GM12873 (cell line): ENCODE measurements around the gene MGMT.

Source experiments
- CTCF ChIP-seq: IDR thresholded peaks from 2 replicates; pipeline ENCODE4 v1.5.1; 2012; ENCODE audit warnings: low read depth, mild to moderate bottlenecking, moderate library complexity, low read length, control low read depth; ENCODE audit not compliant: insufficient read depth; ENCODE audit errors: missing control alignments

Gene MGMT

DNA sequence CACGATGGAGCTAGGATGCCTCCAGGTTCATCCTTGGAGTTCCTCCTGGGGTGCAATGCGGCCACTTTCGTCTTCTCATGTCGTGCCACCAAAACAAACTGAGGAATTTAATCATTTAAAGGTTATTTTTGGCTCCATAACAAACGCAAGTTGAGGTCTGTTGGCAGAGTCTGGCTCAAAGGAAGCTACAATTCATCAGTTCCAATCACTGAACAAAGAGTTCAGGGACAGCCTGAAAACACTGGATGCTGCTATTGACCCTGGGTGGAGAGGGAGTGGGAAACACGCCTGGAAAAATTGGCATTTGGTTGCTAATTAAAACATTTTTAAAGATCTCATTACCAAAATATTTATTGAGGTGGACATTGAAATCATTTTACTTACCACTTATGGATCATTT lies 11.4 kb upstream of the MGMT start:
- TF ChIP-seq CTCF, result no peak

- no peak for TF ChIP-seq CTCF
Measured at GRCh38 chr10:129459762-129460539, 7.1 kb upstream of the MGMT start.

GRCh38 chr10:129462257-129462795 lies 4.7 kb upstream of the MGMT start:
- no peak for TF ChIP-seq CTCF

- TF ChIP-seq CTCF, result no peak
Measured at GRCh38 chr10:129464251-129464650, 2.8 kb upstream of the MGMT start.

GRCh38 chr10:129465796-129466702 lies 992 bp upstream of the MGMT start:
- no peak for TF ChIP-seq CTCF

DNA sequence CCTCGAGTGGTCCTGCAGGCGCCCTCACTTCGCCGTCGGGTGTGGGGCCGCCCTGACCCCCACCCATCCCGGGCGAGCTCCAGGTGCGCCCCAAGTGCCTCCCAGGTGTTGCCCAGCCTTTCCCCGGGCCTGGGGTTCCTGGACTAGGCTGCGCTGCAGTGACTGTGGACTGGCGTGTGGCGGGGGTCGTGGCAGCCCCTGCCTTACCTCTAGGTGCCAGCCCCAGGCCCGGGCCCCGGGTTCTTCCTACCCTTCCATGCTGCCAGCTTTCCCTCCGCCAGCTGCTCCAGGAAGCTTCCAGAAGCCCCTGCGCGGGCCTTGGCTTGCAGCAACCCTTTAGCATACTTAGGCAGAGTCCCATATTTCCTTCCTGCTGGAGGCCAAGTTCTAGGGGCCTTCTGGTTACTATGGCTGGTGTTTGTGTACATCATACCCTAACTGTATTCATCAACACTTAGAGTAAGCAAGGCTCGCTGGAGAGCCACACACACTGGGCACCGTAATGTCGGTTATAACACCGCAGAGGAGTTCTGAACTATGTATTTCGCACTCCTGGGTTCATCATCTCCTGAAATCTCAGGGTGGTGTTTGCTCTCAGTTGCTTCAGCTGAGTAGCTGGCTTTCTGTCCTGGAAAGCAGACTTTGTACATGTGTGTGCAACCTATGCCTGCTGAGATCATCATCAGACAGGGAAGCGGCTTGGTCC lies 471 bp downstream of the MGMT start:
- TF ChIP-seq CTCF, result no peak
